Ovary (tissue), 3 donors: ENCODE results near the gene SMC5.

Source experiments
- CTCF ChIP-seq, 3 donors: fragments of 450-650 bp in 2 of 3; fragments of 200-600 bp in 1 of 3; IDR thresholded peaks; one replicate each; pipeline versions ENCODE4 v1.5.1 to v1.8.0; 2016 to 2022; ENCODE audit warnings: antibody characterized with exemption in 3 of 3, mild to moderate bottlenecking in 1 of 3
- EP300 ChIP-seq: sonication (generic); formaldehyde crosslinking; IDR thresholded peaks from one replicate; pipeline ENCODE4 v1.6.1; 2017; ENCODE audit warnings: antibody characterized with exemption
- POLR2A ChIP-seq: fragments of 450-650 bp; IDR thresholded peaks from one replicate; pipeline ENCODE4 v1.6.1; 2017; ENCODE audit warnings: antibody characterized with exemption, mild to moderate bottlenecking, moderate library complexity
- donor health status: DM: no; HTN: no; CAD: no.

- TF ChIP-seq CTCF (IDR thresholded peaks at IDR 0.05): no peak
- TF ChIP-seq POLR2A: no peak
- TF ChIP-seq EP300: no peak
These were observed 44.5 kb downstream of the SMC5 start for GRCh38 chr9:70303268-70303667.
